ENCODE data around the gene PPP3CB.

GRCh38 chr10:73433538-73433867 lies 62.3 kb downstream of the PPP3CB start, which contains the start of gene MSS51:
- TF ChIP-seq CTCF (conservative IDR thresholded peaks at IDR 0.05; ENCODE audit: low read depth, low read length): no peak
- no peak for TF ChIP-seq EZH2 (IDR thresholded peaks at IDR 0.05; ENCODE audit: low read length, unreplicated experiment)
- no peak for TF ChIP-seq EZH2phosphoT487 (IDR thresholded peaks at IDR 0.05; ENCODE audit: borderline replicate concordance, low read length)
